ENCODE measurements around the gene DCK. TPM values are rescaled to one million over a fixed set of nuclear protein-coding genes. Genes with fewer than 3 reads are reported as not detected.

The DCK gene
- polyA plus RNA-seq, 3 donors, result 13.3 to 56.6 (median 47.3) TPM

GRCh38 chr4:70945452-70946055 is 47.9 kb upstream of the DCK start:
- no peaks in the 10 kb centered on the region for H4K20me1 ChIP-seq (ENCODE audit: insufficient read depth, low read length)
- Mint-ChIP-seq H3K36me3 (peaks cover 4% of the 10 kb centered on the region in 2 donors), H3K27ac (peak overlapping the region; percentile 53 to 95 (median 91)), H3K27me3 (ENCODE audit: low read depth in 3 of 3) (no peaks in the 10 kb centered on the region), H3K4me3 (peak overlapping the region in 1 of 2 donors; percentile 42), H3K9me3 (peaks cover 0 to 2% (median 0%) of the 10 kb centered on the region in 7 donors), H3K4me1 (peaks cover 69% of the 10 kb centered on the region)
- no peaks in the 10 kb centered on the region for H3K36me3 ChIP-seq (replicated peaks in 1 of 2; ENCODE audit: control insufficient read depth in 1 of 2, insufficient read depth in 2 of 2, low read length in 2 of 2)
- H3K9ac ChIP-seq (ENCODE audit: insufficient read depth, low read length, poor library complexity, severe bottlenecking), result no peak overlapping the region
- no peaks in the 10 kb centered on the region for H3K27me3 ChIP-seq (ENCODE audit: control insufficient read depth in 2 of 2, insufficient read depth in 2 of 2, low read length in 2 of 2)
- no peaks in the 10 kb centered on the region for H3K9me3 ChIP-seq (replicated peaks in 1 of 2; ENCODE audit: control insufficient read depth in 1 of 2, insufficient read depth in 1 of 2, low read length in 2 of 2)
- peaks cover 74% of the 10 kb centered on the region for H3K79me2 ChIP-seq (ENCODE audit: insufficient read depth, low read length)
- H3K4me3 ChIP-seq (replicated peaks in 1 of 3; ENCODE audit: low read depth in 2 of 3, low read length in 3 of 3), result peak overlapping the region in 1 of 3 experiments; percentile 65
- TF ChIP-seq CTCF (IDR thresholded peaks at IDR 0.05), result no peak
- intact Hi-C loops (cut with micrococcal nuclease), result loop anchor here (5.0 to 10.0 kb wide), 3 partner anchors 47 to 51 kb away; partner anchors contain the start of gene DCK (in 2 of the 2)
- peak overlapping the region in 1 of 2 donors; percentile 77 for H3K27ac ChIP-seq (ENCODE audit: low read depth in 1 of 2, low read length in 2 of 2)
- no CpG with 5 or more reads among the region's 3 CpGs for WGBS (ENCODE audit: insufficient coverage)
- peak overlapping the region; percentile 71 for H3K4me2 ChIP-seq (replicated peaks; ENCODE audit: extremely low read depth, low read length, poor library complexity, severe bottlenecking)
- DNase-seq, result no peak
- peaks cover 72 to 80% of the 10 kb centered on the region in 2 donors for H3K4me1 ChIP-seq (ENCODE audit: control insufficient read depth in 1 of 2, insufficient read depth in 2 of 2, low read length in 2 of 2)
- H2AFZ ChIP-seq (ENCODE audit: insufficient read depth, low read depth, low read length, poor library complexity, severe bottlenecking), result no peak overlapping the region

GRCh38 chr4:70946939-70947338 is 46.5 kb upstream of the DCK start:
- Mint-ChIP-seq H3K4me3 (peak overlapping the region in 1 of 2 donors; percentile 79), H3K27ac (peak overlapping the region; percentile 66 to 93 (median 90)), H3K4me1 (peaks cover 73% of the 10 kb centered on the region), H3K9me3 (peaks cover 0 to 2% (median 0%) of the 10 kb centered on the region in 7 donors), H3K27me3 (ENCODE audit: low read depth in 3 of 3) (no peaks in the 10 kb centered on the region), H3K36me3 (no peaks in the 10 kb centered on the region)
- peak; percentile 54 to 82 (median 63) for DNase-seq
- peak overlapping the region; percentile 71 for H3K4me2 ChIP-seq (replicated peaks; ENCODE audit: extremely low read depth, low read length, poor library complexity, severe bottlenecking)
- H3K79me2 ChIP-seq (ENCODE audit: insufficient read depth, low read length), result peaks cover 76% of the 10 kb centered on the region
- H2AFZ ChIP-seq (ENCODE audit: insufficient read depth, low read depth, low read length, poor library complexity, severe bottlenecking), result no peak overlapping the region
- H3K27ac ChIP-seq (ENCODE audit: low read depth in 1 of 2, low read length in 2 of 2), result peak overlapping the region; percentile 77 to 79
- TF ChIP-seq CTCF (IDR thresholded peaks at IDR 0.05), result no peak
- no peaks in the 10 kb centered on the region for H3K36me3 ChIP-seq (replicated peaks in 1 of 2; ENCODE audit: control insufficient read depth in 1 of 2, insufficient read depth in 2 of 2, low read length in 2 of 2)
- peak overlapping the region in 2 of 3 experiments; percentile 27 to 65 for H3K4me3 ChIP-seq (replicated peaks in 1 of 3; ENCODE audit: low read depth in 2 of 3, low read length in 3 of 3)
- no CpG with 5 or more reads among the region's 4 CpGs for WGBS (ENCODE audit: insufficient coverage)
- H3K4me1 ChIP-seq (ENCODE audit: control insufficient read depth in 1 of 2, insufficient read depth in 2 of 2, low read length in 2 of 2), result peaks cover 72 to 79% of the 10 kb centered on the region in 2 donors
- intact Hi-C loops (cut with micrococcal nuclease), result loop anchor here (5.0 to 10.0 kb wide), 3 partner anchors 45 to 52 kb away; partner anchors contain the start of gene DCK (in 2 of the 2)
- no peaks in the 10 kb centered on the region for H4K20me1 ChIP-seq (ENCODE audit: insufficient read depth, low read length)
- H3K9ac ChIP-seq (ENCODE audit: insufficient read depth, low read length, poor library complexity, severe bottlenecking), result no peak overlapping the region
- no peaks in the 10 kb centered on the region for H3K9me3 ChIP-seq (replicated peaks in 1 of 2; ENCODE audit: control insufficient read depth in 1 of 2, insufficient read depth in 1 of 2, low read length in 2 of 2)
- no peaks in the 10 kb centered on the region for H3K27me3 ChIP-seq (ENCODE audit: control insufficient read depth in 2 of 2, insufficient read depth in 2 of 2, low read length in 2 of 2)
